ENCODE data around the gene DHRS7.

Gene DHRS7

DNA sequence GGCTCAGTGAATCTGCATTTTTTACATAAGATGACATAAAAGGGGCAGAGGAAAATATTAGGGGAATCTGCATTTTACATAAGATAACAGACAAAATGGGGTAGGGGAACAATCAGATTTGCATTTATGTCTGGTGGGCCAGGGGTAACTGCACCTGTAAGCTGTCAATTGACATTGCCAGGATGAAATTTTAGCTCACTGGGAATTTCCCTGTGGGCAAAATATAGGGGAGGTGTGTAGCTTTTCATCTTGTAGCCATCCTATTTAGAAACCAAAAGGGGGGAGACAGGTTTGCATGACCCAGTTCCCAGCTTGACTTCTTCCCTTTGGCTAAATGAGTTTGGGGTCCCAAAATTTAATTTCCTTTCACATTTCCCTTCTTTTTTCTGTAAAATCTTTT lies 70.0 kb downstream of the DHRS7 start:
- no peak overlapping the region; the same call in 1 of the 2 replicates for H3K4me3 ChIP-seq (replicated peaks; ENCODE audit: low read depth, low read length)
- DNase-seq (ENCODE audit: extremely low read depth, low read depth), result no peak
- TF ChIP-seq, protein P1, sequence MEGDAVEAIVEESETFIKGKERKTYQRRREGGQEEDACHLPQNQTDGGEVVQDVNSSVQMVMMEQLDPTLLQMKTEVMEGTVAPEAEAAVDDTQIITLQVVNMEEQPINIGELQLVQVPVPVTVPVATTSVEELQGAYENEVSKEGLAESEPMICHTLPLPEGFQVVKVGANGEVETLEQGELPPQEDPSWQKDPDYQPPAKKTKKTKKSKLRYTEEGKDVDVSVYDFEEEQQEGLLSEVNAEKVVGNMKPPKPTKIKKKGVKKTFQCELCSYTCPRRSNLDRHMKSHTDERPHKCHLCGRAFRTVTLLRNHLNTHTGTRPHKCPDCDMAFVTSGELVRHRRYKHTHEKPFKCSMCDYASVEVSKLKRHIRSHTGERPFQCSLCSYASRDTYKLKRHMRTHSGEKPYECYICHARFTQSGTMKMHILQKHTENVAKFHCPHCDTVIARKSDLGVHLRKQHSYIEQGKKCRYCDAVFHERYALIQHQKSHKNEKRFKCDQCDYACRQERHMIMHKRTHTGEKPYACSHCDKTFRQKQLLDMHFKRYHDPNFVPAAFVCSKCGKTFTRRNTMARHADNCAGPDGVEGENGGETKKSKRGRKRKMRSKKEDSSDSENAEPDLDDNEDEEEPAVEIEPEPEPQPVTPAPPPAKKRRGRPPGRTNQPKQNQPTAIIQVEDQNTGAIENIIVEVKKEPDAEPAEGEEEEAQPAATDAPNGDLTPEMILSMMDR (IDR thresholded peaks at IDR 0.05; ENCODE audit: low read depth, low read length, missing control alignments), result no peak

DNA sequence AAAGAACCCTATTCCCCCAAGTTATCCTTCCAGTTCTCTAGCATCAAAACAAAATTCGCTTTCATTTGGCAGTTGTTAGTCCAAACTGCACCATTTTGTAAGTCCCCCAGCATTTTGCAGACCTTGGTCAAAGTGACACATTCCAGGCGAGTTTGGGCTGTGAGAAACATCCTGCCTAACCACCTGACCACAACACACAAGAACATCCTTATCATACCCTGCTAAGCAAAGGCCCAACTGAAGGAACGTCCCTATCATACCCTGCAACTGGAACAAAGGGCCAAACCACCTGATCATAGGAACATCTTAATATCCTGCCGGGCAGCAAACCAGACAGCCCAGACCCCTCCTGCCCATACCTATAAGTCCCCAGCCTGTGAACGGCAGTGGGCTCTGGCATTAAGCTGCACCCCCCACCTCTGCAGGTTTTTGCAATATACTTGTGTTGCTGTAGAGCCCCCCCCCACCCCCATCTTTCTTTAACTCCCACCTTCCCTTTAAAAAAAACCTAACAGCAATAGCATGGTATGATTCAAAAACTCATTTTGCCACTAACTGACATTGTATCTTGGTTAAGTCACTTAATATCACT lies 70.8 kb downstream of the DHRS7 start:
- DNase-seq (ENCODE audit: extremely low read depth, low read depth), result no peak
- H3K4me3 ChIP-seq (replicated peaks; ENCODE audit: low read depth, low read length), result peak overlapping the region; percentile 82
- TF ChIP-seq, protein P1 (IDR thresholded peaks at IDR 0.05; ENCODE audit: low read depth, low read length, missing control alignments), result no peak
